GM21717 (cell line): ENCODE data around the gene CCSER1.

Experiments used
- ATAC-seq: cut with Tn5 transposase; IDR thresholded peaks from one replicate; pipeline ENCODE4 v1.9.1; 2021; ENCODE audit warnings: mild to moderate bottlenecking, moderate library complexity; ENCODE audit not compliant: unreplicated experiment

Gene CCSER1

GRCh38 chr4:90189178-90189577 lies 62.0 kb downstream of the CCSER1 start:
- ATAC-seq, result no peak

DNA sequence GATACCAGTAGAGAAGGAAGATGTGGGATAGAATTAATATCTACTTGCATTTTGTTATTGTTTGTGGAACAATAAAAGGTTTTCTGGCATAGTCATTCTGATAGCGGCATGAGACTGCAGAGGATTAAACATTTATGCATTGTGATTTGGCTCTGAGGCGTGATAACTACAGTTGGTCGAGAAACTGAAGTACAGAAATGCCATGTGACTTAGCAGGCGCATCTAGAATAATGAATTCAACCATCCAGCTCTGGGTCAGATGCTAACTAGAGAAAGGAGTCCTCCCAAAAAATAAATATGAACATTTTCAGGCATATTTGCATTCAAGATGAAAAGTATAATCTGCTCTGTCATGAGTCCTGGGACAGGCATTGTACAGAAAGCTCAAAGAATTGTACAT lies 62.8 kb downstream of the CCSER1 start:
- no peak for ATAC-seq

DNA sequence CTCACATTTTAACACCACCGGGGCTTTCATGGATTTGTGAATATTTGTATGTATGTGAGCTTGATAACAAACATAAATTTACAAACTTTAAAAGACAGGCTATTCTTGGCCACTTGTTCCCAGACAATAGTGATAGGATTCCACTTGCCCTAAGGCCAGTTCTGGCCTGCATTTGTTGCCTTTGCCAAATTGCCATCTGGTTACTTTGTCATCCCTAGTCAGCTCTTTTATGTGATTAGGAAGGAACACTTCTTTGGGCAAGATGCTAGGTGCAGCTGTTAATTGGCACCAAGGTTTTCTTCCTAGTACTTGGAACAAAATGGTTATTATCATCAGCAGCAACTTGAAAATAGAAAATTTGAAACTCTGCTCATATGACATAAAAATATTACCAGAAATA lies 63.3 kb downstream of the CCSER1 start:
- no peak for ATAC-seq

- ATAC-seq, result no peak
Measured at GRCh38 chr4:90198086-90198847, 71.1 kb downstream of the CCSER1 start.

DNA sequence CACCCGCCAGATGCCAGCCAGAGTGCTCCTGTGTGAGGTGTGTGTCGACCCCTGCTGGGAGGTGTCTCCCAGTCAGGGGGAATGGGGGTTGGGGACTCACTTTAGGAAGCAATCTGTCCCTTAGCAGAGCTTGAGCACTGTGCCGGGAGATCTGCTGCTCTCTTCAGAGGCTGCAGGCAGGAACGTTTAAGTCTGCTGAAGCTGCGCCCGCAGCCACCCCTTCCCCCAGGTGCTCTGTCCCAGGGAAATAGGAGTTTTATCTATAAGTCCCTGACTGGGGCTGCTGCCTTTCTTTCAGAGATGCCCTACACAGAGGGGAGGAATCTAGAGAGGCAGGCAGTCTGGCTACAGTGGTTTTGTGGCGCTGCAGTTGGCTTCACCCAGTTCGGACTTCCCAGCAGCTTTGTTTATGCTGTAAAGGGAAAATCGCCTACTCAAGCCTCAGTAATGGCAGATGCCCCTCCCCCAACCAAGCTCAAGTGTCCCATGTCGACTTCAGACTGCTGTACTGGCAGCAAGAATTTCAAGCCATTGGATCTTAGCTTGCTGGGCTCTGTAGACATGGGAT lies 80.8 kb downstream of the CCSER1 start:
- ATAC-seq, result no peak

DNA sequence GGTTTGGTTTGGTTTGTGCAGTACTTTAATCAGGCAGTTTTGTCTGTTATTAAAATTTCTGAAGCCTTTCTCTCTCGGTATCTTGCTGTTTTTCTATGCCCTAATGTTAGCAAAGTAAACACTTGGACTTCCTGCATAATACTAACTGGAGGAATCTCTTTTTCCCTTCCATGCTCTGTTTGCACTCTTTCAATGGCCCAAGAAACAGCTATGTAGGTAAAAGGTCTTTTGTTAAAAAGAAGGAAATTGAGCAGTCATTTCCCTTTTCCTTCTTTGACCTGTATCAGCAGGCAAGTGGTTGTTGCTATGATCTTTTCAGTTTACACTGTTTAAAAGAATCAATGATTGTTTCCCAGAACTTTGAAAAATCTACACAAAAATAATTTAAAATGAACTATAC lies 82.7 kb downstream of the CCSER1 start:
- no peak for ATAC-seq

DNA sequence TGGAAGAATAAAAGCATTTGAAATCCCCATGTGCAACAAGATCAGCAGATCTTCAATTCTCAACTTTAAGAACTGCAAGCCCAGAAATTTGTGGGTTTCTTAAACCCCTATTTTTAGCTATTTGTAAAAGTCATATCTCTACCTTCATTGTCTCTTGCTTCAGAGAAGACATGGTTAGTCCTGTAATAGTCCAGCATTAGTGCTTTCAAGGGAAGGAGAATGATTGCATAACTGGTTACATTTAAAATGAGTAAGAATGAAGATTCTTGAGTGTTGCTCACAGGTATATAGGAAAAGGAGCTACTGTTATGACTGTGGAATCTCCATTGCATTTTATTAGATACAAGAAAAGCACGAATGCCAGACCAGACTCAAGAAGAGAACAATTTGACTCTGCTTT lies 84.0 kb downstream of the CCSER1 start:
- peak; percentile 72 for ATAC-seq

DNA sequence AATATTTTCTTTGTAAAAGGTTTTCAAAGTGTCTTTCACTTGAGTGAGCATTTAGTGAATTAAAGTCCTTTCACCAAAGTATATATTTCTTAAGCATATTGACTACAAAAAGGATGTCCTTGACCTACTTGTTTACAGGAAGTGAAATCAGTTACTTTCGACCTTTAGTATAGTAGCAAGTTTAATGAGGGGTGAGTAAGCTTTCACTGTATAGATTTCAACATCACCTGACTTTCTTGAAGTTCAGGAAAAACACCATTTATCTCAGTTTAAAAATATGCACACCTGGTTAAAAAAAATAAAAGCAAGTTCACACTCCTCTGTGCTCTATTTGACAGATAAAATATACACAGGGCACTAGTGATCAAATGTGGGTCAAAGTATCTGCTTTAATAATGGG lies 88.1 kb downstream of the CCSER1 start:
- ATAC-seq, result peak; percentile 50

GRCh38 chr4:90219822-90220221 lies 92.6 kb downstream of the CCSER1 start:
- ATAC-seq, result peak; percentile 88

DNA sequence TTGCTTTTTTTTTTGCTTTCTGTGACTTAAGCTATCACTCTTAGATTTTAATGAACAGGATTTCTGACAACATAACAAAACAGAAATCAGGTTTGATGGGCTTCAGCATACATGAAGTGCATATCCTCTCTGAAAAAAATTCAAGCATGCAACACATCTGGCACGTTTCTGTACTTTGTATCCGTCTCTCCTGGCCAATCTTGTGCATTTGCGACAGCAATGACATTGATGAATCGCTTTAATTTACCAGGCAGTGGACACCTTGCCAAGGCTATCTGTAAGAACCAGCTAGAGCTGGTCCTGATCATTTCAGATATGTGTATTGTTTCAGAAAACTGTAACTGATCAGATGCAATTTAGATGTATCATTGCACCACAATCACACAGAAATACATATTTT lies 93.3 kb downstream of the CCSER1 start:
- ATAC-seq, result no peak

- ATAC-seq, result no peak
Measured at GRCh38 chr4:90226734-90227133, 99.5 kb downstream of the CCSER1 start.

GRCh38 chr4:90227177-90227576 lies 100.0 kb downstream of the CCSER1 start:
- no peak for ATAC-seq

GRCh38 chr4:90234916-90235547 lies 107.8 kb downstream of the CCSER1 start:
- no peak for ATAC-seq

DNA sequence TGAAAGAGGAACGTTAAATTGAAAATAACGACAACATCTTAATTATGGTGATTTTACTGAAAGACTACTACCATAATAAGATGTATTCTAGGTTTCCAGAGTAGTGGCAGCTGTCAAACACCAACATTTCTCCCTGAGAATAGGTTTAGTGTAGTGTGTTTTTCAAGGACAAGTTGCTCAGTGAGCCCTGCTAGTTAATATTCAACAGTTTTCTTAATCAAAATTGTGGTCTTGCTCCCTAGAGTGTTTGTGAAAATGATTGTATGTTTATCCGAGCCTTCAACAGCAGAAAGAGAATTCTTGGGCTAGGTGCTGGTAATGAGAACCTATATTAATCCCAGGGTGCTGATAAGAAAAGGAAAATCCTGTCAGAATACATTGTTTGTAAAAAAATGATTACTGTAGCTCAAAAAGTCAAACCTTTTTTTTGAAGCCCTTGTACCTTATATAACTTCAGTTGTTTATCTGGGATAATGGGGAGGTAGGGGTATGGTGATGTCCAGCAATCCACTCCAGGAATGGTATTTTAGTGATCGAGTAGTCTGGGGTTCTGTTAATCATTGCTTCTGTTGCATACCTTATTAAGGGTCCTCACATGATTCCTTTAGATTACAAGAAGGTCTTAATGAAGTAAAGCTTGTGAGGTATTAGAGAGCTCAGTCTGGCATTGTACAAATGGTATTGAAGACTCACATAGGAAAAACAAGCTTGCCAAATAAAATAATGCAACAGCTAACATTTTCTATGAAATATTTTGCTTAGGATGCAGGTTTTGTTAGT lies 110.7 kb downstream of the CCSER1 start:
- no peak for ATAC-seq

- no peak for ATAC-seq
Measured at GRCh38 chr4:90240333-90240732, 113.1 kb downstream of the CCSER1 start.

DNA sequence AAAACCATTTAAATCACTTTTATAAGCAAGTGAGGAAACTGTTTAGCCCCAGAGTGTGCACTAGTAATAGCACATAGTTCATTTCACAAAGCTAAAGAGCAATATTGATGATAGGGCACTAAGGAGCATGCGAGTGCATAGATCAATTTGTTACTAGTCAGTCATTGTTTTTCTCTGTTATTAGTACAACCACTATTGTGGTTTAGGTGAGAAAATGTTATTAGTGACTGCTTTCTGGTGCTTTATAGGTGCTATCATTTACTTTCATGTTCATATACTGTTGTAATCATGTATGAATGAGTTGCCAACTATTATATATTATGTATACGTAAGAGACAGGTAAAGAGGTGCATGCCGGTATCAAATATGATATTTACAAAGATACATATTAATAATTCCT lies 113.8 kb downstream of the CCSER1 start:
- no peak for ATAC-seq

DNA sequence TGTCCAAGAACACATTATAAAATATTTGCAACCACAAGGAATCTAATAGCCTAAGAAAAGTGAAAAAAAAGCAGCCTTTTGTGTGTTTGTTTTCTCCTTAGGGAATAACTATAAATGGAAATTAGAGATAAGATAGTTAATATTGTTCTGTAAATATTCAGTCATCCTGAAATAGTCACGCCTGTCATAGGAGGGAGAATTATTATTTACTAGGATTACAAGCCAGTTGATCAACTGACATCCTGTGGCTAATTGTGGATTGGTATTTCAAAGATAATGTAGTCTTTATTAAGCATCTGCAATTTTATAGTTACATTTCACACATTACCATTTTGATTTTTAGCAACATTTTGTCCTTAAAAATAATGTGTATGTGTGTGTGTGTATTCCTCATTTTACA lies 118.6 kb downstream of the CCSER1 start:
- no peak for ATAC-seq

DNA sequence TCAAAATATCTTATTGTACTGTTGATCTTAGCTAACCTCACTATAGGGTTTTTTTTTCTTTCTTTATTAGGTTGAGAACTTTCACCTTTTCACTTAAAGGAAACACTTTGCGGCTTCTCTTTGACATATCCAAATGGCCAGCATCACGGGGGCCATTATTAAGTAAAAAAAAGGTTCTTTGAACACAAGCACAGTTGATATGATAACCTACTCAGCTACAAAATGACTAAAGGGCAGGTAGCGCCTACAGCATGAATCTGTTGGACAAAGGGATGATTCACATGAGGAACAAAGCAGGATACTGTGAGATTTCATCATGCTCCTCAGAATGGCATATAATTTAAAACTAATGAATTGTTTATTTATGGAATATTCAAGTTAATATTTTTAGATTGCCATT lies 119.6 kb downstream of the CCSER1 start:
- no peak for ATAC-seq

- no peak for ATAC-seq
Measured at GRCh38 chr4:90254357-90254756, 127.2 kb downstream of the CCSER1 start.

DNA sequence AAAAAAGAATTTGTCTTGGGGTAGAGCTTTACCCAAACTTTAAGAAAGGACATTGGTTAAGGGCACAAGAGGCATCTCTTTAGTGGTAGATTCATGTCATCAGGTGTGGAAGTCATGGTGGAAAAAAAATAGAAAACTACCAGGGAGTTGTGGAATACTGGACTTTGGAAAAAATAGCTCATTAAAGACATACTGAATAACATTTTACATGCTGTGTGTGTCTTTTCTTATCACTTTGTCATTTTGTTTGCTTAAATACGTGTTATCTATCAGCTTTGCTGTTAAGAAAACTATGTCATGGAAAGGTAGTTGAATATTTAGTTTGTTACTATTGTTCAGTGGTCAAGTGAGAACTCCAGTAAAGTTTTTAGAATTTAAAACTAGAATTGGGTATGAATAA lies 147.0 kb downstream of the CCSER1 start:
- ATAC-seq, result no peak

DNA sequence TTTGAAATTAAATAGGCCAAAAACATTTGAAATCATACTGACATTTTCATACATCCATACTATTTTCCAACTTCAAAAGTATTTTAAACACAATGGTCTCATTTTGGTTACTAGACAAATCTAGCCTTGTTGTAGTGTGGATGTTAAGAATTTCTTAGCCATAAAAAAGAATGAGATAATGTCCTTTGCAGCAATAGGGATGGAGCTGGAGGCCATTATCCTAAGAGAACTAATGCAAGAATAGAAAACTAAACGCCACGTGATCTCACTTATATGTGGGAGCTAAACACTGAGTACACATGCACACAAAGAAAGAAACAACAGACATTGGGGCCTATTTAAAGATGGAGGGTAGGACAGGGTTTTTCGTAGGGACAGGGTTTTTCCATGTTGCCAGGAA lies 153.8 kb downstream of the CCSER1 start:
- ATAC-seq, result no peak
